SJSA1 (cell line): ENCODE data around the gene COPG2. TPM values are rescaled to one million over a fixed set of nuclear protein-coding genes. Genes with fewer than 3 reads are reported as not detected.

Experiments used
- total RNA-seq: library from RNA; depleted of rRNA; stranded (reverse); fragments of >200 nt; shearing (Covaris generic); gene quantifications from 2 replicates; pipeline ENCODE4 v1.2.3, GENCODE V29; 2014; rRNA removed

Gene COPG2
- total RNA-seq, 1 experiment from 2014 or later: 36.2 TPM

Other genes with a start within 250 kb of the COPG2 start
- 20.4 and 21.6 TPM in 2 replicates for gene CEP41, start 227.7 kb downstream of the COPG2 start, total RNA-seq
- gene MEST, start 176.7 kb downstream of the COPG2 start, total RNA-seq: 149 and 223 TPM in 2 replicates
- gene TSGA13, start 17.8 kb upstream of the COPG2 start, total RNA-seq: not detected in 2 replicates
- not detected in 2 replicates for gene KLF14, start 65.5 kb upstream of the COPG2 start, total RNA-seq